C4-2B (cell line): ENCODE measurements around the gene TPO.
"Not testable (repeated sequence)": the region's sequence is repeated elsewhere in the genome, so short reads cannot be mapped to it uniquely, and the experiment has no call there.

Experiments used
- H3K27ac ChIP-seq: fragments of 450-650 bp; 2 replicates; pipeline ENCODE4 v1.5.1; 2017
- CTCF ChIP-seq: fragments of 450-650 bp; conservative IDR thresholded peaks from 2 replicates; pipeline ENCODE4 v1.5.1; 2017; ENCODE audit warnings: mild to moderate bottlenecking
- ZFX ChIP-seq: fragments of 450-650 bp; IDR thresholded peaks from 2 replicates; pipeline ENCODE4 v1.6.1; 2017

TPO gene

GRCh38 chr2:1572638-1573037 lies 159.4 kb downstream of the TPO start:
- TF ChIP-seq CTCF: no peak
- no peak for TF ChIP-seq ZFX
- H3K27ac ChIP-seq: no peak overlapping the region

DNA sequence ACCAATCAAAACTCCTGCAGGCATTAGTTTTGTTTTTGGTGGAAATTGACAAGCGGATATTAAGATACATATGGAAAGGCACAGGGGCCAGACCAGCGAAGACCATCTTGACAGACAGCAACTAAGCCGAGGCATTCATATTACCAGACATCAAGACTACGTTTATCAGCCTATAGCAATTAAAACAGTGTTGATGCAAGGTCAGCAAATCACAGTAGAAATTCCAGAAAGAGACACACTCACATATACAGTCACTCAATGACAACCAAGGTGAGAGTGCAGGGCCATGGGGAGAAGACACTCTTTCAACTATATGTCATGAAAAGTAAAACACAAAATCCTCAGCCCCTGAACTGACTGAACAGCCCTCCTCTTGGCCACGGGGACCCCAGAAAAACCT lies 164.6 kb downstream of the TPO start:
- no peak for TF ChIP-seq CTCF
- H3K27ac ChIP-seq: no peak overlapping the region

GRCh38 chr2:1581257-1581964 lies 168.1 kb downstream of the TPO start:
- H3K27ac ChIP-seq: not testable (repeated sequence)

DNA sequence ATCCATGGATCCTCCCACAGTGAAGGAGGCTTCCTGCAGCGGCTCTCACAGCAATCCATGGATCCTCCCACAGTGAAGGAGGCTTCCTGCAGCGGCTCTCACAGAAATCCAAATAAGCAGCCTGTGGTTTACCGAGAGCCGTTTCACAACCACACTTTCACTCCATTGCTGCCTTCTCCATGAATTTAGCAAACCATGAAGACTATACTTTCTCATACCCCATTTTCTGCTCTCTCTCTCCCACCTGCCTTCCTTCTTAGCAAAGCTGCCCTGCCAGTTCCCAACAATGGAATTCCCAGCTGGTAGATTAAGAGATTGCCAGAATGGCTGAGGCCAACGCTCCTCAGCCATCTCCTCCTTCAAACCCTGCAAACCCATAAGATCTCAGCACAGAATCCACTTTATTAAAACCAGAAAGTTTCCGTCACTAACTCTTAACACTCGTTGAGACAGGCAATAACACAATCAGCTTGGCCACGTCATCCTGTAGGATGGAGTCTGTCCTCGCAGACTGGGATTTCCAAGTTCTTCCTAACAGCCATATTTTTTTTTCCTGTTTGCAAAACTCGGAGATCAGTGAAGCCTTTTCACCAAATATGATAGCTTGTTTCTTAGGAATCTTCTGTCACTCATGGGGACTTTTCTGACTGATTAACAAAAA lies 168.8 kb downstream of the TPO start:
- no peak for TF ChIP-seq CTCF
- no peak for TF ChIP-seq ZFX
- H3K27ac ChIP-seq: no peak overlapping the region

DNA sequence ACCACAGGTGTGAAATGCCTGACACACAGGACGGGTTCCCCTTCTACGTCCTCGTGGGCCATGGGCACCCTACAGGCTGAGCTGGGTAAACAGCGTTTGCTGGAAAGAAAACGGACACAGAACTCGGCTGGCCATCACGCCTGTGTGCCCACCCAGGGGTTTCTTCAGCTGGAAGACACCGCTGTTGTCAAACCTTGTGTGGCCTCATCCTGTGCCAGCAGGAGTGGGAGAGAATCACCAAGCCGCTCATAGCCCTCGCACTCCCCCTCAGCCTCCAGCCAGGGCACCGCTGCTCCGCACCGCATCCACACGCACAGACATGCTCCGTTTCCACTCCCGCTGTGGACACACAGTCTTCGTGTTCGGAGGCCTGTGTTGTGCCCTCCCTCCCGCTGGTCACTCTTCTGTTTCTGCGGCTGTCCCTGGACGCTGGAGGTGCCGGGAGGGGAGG lies 169.7 kb downstream of the TPO start:
- no peak overlapping the region for H3K27ac ChIP-seq
- TF ChIP-seq CTCF (no peak), ZFX (no peak)

GRCh38 chr2:1584051-1584531 lies 170.8 kb downstream of the TPO start:
- H3K27ac ChIP-seq: no peak overlapping the region

GRCh38 chr2:1584691-1585485 lies 171.6 kb downstream of the TPO start:
- no peak overlapping the region for H3K27ac ChIP-seq
- TF ChIP-seq ZFX (no peak), CTCF (peak; percentile 25)

More at GRCh38 chr2:1584051-1584531, 170.8 kb downstream of the TPO start:
- TF ChIP-seq ZFX (no peak), CTCF (no peak)
